ENCODE measurements around the gene HAGHL. TPM values are rescaled to one million over a fixed set of nuclear protein-coding genes. Genes with fewer than 3 reads are reported as not detected.
"Not testable (repeated sequence)": the region's sequence is repeated elsewhere in the genome, so short reads cannot be mapped to it uniquely, and the experiment has no call there.

Gene HAGHL
- total RNA-seq, 1 experiment from 2014 or later: 74.8 TPM

DNA sequence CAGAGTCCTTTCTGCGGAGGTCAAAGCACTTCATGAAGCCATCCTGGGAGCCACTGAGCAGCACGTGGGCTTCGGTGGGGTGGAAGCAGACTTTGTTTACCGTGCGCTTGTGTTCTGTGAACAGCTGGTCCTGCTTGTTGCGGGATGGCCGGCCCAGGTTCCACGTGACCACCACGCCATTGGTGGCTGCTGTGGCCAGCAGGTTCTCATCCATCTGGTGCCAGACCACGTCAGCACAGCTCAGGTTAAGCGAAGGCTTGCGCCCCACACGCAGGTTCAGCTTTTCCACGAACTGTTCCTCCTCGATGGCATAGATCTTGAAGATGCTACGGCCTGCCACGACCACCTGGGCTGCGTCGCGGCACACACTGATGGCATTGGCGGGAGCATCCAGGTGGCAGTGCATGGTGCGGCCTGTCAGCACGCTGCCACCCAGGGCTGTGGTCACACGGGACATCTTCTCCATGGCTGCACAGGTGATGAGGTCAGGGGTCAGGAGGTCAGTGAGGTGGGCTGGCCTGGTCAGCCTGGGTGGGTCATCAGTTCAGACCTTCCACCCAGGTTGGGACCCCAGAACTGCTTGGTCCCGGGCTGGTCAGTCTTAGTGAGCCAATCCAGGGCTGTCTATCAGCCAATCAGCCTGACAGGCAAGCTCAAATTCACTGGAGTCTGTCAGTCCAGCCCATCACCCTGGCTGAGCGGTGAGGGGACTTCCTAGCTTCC lies 37.6 kb upstream of the HAGHL start:
- H3K4me3 ChIP-seq (replicated peaks in 1 of 2; ENCODE audit: low read depth in 1 of 2, low read length in 2 of 2): peak overlapping the region; percentile 87 to 92
- CTCF ChIA-PET: interaction anchor here (0.9 to 1.3 kb wide), 2 partner anchors 9 to 23 kb away, joined by 3 read pairs; partner anchors contain the start of gene STUB1
- BruUV-seq (replicated peaks): no TSS peak
- RAD21 ChIA-PET (ENCODE audit: low non-redundant PET in 1 of 2, low total read pairs in 2 of 2, uncharacterized antibody in 2 of 2, unreplicated experiment in 2 of 2): no interaction called here
- POLR2A ChIA-PET: no interaction called here
- peak overlapping the region; percentile 95 for H3K4me2 ChIP-seq (ENCODE audit: low read length)
- H4K20me1 ChIP-seq (ENCODE audit: insufficient read depth): no peaks in the 10 kb centered on the region
- no peaks in the 10 kb centered on the region for H3K9me2 ChIP-seq (ENCODE audit: insufficient read depth)
- H3K27me3 ChIP-seq (ENCODE audit: insufficient read depth, low read length): no peaks in the 10 kb centered on the region
- peak overlapping the region; percentile 72 for H3K27ac ChIP-seq (ENCODE audit: low read depth, low read length)
- peaks cover 0 to 7% of the 10 kb centered on the region in 2 experiments; a peak in 1 of 4 replicates for H3K36me3 ChIP-seq (ENCODE audit: control insufficient read depth in 1 of 2, insufficient read depth in 2 of 2, low read length in 2 of 2)
- TF ChIP-seq FOSL1 (IDR thresholded peaks at IDR 0.05; ENCODE audit: low read depth): no peak
- no peak for TF ChIP-seq EZH2phosphoT487 (IDR thresholded peaks at IDR 0.05; ENCODE audit: borderline replicate concordance)
- no peak for TF ChIP-seq ZBTB33 (IDR thresholded peaks at IDR 0.05; ENCODE audit: extremely low read depth, insufficient replicate concordance, low read length)
- TF ChIP-seq EGR1 (IDR thresholded peaks at IDR 0.05; ENCODE audit: low read depth): no peak
- TF ChIP-seq CTCF (IDR thresholded peaks at IDR 0.05 in 2 of 3, conservative IDR thresholded peaks at IDR 0.05 in 1 of 3; ENCODE audit: borderline replicate concordance in 1 of 3, insufficient read depth in 1 of 3, low read depth in 2 of 3, low read length in 2 of 3): no peak
- no peak for TF ChIP-seq CEBPB (IDR thresholded peaks at IDR 0.05; ENCODE audit: low read depth)
- no peak for TF ChIP-seq ELF1 (IDR thresholded peaks at IDR 0.05; ENCODE audit: borderline replicate concordance, low read depth)
- TF ChIP-seq ATF3 (IDR thresholded peaks at IDR 0.05): no peak
- no peak for TF ChIP-seq YY1 (IDR thresholded peaks at IDR 0.05; ENCODE audit: extremely low read depth, insufficient replicate concordance, low read depth, low read length)
- TF ChIP-seq EZH2 (IDR thresholded peaks at IDR 0.05): no peak
- TF ChIP-seq CBX3 (IDR thresholded peaks at IDR 0.05; ENCODE audit: low read depth): no peak
- TF ChIP-seq ZFX (IDR thresholded peaks at IDR 0.05): no peak
- no peak for TF ChIP-seq SRF (IDR thresholded peaks at IDR 0.05; ENCODE audit: low read depth)
- TF ChIP-seq, protein P1, sequence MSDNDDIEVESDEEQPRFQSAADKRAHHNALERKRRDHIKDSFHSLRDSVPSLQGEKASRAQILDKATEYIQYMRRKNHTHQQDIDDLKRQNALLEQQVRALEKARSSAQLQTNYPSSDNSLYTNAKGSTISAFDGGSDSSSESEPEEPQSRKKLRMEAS (IDR thresholded peaks at IDR 0.05): no peak
- H3K4me1 ChIP-seq (ENCODE audit: control insufficient read depth in 1 of 2, insufficient read depth in 2 of 2, low read length in 2 of 2): peaks cover 10 to 41% of the 10 kb centered on the region in 2 experiments; a peak in 3 of 4 replicates
- no peaks in the 10 kb centered on the region for H3K9me3 ChIP-seq (ENCODE audit: control insufficient read depth in 1 of 2, insufficient read depth in 1 of 2, low read depth in 1 of 2, low read length in 2 of 2)
- DNase-seq (ENCODE audit: low read depth, low spot score) (no peak), ATAC-seq (peak; percentile 9)
- H3K9ac ChIP-seq (ENCODE audit: low read length): peak overlapping the region; percentile 85
- peaks cover 19% of the 10 kb centered on the region; the same call in 1 of the 2 replicates for H3K79me2 ChIP-seq (ENCODE audit: insufficient read depth, low read length)
- H2AFZ ChIP-seq (ENCODE audit: low read depth, low read length, poor library complexity, severe bottlenecking): no peak overlapping the region
- intact Hi-C loops (cut with micrococcal nuclease): no loop called here

DNA sequence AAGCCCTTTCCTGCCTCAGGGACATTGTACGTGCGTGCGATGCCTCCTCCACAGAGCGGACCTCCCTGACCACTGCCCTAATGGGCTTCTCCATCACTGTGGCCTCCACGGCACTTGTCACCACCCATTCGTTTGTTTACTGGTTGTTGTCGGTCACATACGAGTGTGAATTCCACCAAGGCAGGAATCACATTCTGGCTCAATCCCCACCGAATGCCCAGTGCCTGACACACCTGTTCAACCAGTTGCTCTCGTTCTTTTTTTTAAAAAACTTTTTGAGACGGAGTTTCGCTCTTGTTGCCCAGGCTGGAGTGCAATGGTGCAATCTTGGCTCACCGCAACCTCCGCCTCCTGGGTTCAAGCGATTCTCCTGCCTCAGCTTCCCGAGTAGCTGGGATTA lies 35.7 kb upstream of the HAGHL start:
- H3K9ac ChIP-seq (ENCODE audit: low read length); ATAC-seq; intact Hi-C loops (cut with micrococcal nuclease): not testable (repeated sequence)

More for the DNA sequence above, 35.7 kb upstream of the HAGHL start:
- H4K20me1 ChIP-seq (ENCODE audit: insufficient read depth); H3K4me3 ChIP-seq (replicated peaks in 1 of 2; ENCODE audit: low read depth in 1 of 2, low read length in 2 of 2); H3K4me2 ChIP-seq (ENCODE audit: low read length); H3K9me2 ChIP-seq (ENCODE audit: insufficient read depth); POLR2A ChIA-PET; H2AFZ ChIP-seq (ENCODE audit: low read depth, low read length, poor library complexity, severe bottlenecking); DNase-seq (ENCODE audit: low read depth, low spot score); CTCF ChIA-PET; H3K27ac ChIP-seq (ENCODE audit: low read depth, low read length); H3K36me3 ChIP-seq (ENCODE audit: control insufficient read depth in 1 of 2, insufficient read depth in 2 of 2, low read length in 2 of 2); H3K27me3 ChIP-seq (ENCODE audit: insufficient read depth, low read length); BruUV-seq (replicated peaks); RAD21 ChIA-PET (ENCODE audit: low non-redundant PET in 1 of 2, low total read pairs in 2 of 2, uncharacterized antibody in 2 of 2, unreplicated experiment in 2 of 2); H3K9me3 ChIP-seq (ENCODE audit: control insufficient read depth in 1 of 2, insufficient read depth in 1 of 2, low read depth in 1 of 2, low read length in 2 of 2): not testable (repeated sequence)
- Histone ChIP-seq H3K79me2 (ENCODE audit: insufficient read depth, low read length) (peaks cover 17% of the 10 kb centered on the region; the same call in 1 of the 2 replicates), H3K4me1 (ENCODE audit: control insufficient read depth in 1 of 2, insufficient read depth in 2 of 2, low read length in 2 of 2) (peaks cover 16 to 40% of the 10 kb centered on the region in 2 experiments)
